ENCODE results near the gene RAB2B. TPM values are rescaled to one million over a fixed set of nuclear protein-coding genes. Genes with fewer than 3 reads are reported as not detected.

RAB2B gene
- total and polyA plus RNA-seq, 2 donors (not counting 1 experiment from before 2014, with no cell fraction given) = 27.8 to 31.7 TPM

DNA sequence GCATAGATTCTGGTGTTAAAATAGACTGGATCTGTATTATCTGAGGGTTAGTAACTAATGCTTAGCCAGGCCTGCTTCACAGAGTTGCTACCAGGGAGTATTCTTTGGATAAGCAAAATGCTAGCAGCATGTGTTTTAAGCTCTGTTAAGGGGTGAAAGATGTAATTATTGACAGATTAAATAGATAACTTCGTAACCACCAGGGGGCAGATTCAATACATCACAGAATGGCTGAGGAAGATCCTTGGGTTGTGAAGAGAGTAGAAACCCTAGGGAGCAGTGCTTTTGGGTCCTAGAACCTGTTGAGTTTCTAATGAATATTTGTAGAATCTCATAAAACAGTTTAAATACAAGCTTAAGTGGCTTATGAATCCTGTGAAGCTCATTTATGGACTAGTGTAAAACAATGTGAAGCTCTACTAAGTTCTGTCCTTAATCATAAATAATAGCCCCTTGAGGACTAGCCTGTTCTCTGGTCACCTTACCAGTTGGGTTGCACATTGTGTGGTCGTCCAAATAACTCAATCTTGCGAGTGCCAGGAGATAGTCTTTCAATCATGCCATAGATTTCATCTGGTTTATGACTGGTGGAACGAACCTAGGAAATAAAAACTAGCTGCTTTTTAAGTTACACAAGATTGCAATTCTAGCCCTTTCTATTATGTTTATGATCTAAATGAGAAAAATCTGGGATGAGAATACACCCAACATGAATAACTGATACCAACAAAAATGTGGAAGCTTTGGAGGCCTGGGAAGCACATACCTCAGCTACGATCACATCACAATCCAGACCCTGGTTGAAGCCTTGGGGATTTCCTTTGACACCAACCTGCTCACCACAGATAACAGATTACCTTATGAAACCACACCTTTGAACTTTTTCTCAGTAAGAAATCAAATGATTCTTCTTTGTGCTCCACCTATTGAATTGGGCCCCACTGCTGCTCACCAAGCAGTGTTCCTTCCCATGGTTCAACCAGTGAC lies 22.1 kb upstream of the RAB2B start:
- DNase-seq (ENCODE audit: low read depth in 2 of 2) = peak; percentile 28 to 65
- H3K27ac ChIP-seq (ENCODE audit: insufficient read depth, low read length) = peak overlapping the region; percentile 32
- H3K79me2 ChIP-seq (ENCODE audit: control insufficient read depth, insufficient read depth, low read length) = peaks cover 6% of the 10 kb centered on the region
- no peak overlapping the region for H3K4me3 ChIP-seq (replicated peaks in 1 of 4; ENCODE audit: control extremely low read depth in 1 of 4, insufficient read depth in 1 of 4, low read depth in 3 of 4, low read length in 4 of 4)
- peaks cover 23% of the 10 kb centered on the region for H3K36me3 ChIP-seq (ENCODE audit: control insufficient read depth, insufficient read depth, low read length)
- no peak for TF ChIP-seq EZH2 (IDR thresholded peaks at IDR 0.05; ENCODE audit: low read length, missing control alignments)
- TF ChIP-seq, protein P1, sequence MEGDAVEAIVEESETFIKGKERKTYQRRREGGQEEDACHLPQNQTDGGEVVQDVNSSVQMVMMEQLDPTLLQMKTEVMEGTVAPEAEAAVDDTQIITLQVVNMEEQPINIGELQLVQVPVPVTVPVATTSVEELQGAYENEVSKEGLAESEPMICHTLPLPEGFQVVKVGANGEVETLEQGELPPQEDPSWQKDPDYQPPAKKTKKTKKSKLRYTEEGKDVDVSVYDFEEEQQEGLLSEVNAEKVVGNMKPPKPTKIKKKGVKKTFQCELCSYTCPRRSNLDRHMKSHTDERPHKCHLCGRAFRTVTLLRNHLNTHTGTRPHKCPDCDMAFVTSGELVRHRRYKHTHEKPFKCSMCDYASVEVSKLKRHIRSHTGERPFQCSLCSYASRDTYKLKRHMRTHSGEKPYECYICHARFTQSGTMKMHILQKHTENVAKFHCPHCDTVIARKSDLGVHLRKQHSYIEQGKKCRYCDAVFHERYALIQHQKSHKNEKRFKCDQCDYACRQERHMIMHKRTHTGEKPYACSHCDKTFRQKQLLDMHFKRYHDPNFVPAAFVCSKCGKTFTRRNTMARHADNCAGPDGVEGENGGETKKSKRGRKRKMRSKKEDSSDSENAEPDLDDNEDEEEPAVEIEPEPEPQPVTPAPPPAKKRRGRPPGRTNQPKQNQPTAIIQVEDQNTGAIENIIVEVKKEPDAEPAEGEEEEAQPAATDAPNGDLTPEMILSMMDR (conservative IDR thresholded peaks at IDR 0.05 in 1 of 2, IDR thresholded peaks at IDR 0.05 in 1 of 2; ENCODE audit: low read depth in 1 of 2, low read length in 2 of 2) = peak; percentile 41 to 57
- no peak overlapping the region for H3K9ac ChIP-seq (ENCODE audit: insufficient read depth, low read length)
- no peaks in the 10 kb centered on the region for H3K4me1 ChIP-seq (ENCODE audit: control insufficient read depth, extremely low read depth, insufficient read depth, low read length)
- no peak overlapping the region for H3K4me2 ChIP-seq (ENCODE audit: extremely low read depth, insufficient read depth, low read length)
- no peaks in the 10 kb centered on the region for H3K9me3 ChIP-seq (ENCODE audit: control insufficient read depth, insufficient read depth, low read depth, low read length)
- no peaks in the 10 kb centered on the region for H3K27me3 ChIP-seq (ENCODE audit: control insufficient read depth, insufficient read depth, low read length)
- H4K20me1 ChIP-seq (ENCODE audit: control insufficient read depth, extremely low read depth, insufficient read depth, low read length) = no peaks in the 10 kb centered on the region
- H2AFZ ChIP-seq (ENCODE audit: low read length) = no peak overlapping the region

DNA sequence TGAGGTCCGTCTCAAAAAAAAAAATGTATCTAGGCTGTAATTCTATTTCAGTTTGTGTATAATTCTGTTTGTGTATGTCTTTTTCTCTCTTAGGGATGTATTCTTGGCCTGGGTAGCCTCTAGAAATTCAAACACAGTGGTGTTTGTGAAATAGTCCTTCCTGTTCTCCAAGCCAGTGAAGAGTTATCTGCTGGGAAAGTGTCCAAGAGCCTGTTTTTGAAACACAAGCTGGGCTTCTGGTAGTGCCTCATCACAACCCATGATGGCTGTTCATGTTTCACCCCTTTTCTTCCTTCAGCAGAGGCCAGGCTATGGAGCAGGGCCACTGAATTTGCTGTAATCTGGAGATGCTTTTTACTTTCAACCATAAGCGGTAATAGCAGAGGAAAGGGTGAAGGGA lies 19.7 kb upstream of the RAB2B start:
- Histone ChIP-seq H3K79me2 (ENCODE audit: control insufficient read depth, insufficient read depth, low read length) (no peaks in the 10 kb centered on the region), H4K20me1 (ENCODE audit: control insufficient read depth, extremely low read depth, insufficient read depth, low read length) (no peaks in the 10 kb centered on the region), H3K36me3 (ENCODE audit: control insufficient read depth, insufficient read depth, low read length) (peaks cover 16% of the 10 kb centered on the region), H2AFZ (ENCODE audit: low read length) (no peak overlapping the region), H3K4me1 (ENCODE audit: control insufficient read depth, extremely low read depth, insufficient read depth, low read length) (no peaks in the 10 kb centered on the region), H3K4me2 (ENCODE audit: extremely low read depth, insufficient read depth, low read length) (no peak overlapping the region), H3K27ac (ENCODE audit: insufficient read depth, low read length) (no peak overlapping the region), H3K27me3 (ENCODE audit: control insufficient read depth, insufficient read depth, low read length) (no peaks in the 10 kb centered on the region), H3K9ac (ENCODE audit: insufficient read depth, low read length) (no peak overlapping the region), H3K9me3 (ENCODE audit: control insufficient read depth, insufficient read depth, low read depth, low read length) (no peaks in the 10 kb centered on the region), H3K4me3 (replicated peaks in 1 of 4; ENCODE audit: control extremely low read depth in 1 of 4, insufficient read depth in 1 of 4, low read depth in 3 of 4, low read length in 4 of 4) (no peak overlapping the region)
- DNase-seq (ENCODE audit: low read depth in 2 of 2) = peak in 1 of 2 donors; percentile 71
- TF ChIP-seq EZH2 (IDR thresholded peaks at IDR 0.05; ENCODE audit: low read length, missing control alignments) = no peak
- TF ChIP-seq, protein P1 (conservative IDR thresholded peaks at IDR 0.05 in 1 of 2, IDR thresholded peaks at IDR 0.05 in 1 of 2; ENCODE audit: low read depth in 1 of 2, low read length in 2 of 2) = no peak

DNA sequence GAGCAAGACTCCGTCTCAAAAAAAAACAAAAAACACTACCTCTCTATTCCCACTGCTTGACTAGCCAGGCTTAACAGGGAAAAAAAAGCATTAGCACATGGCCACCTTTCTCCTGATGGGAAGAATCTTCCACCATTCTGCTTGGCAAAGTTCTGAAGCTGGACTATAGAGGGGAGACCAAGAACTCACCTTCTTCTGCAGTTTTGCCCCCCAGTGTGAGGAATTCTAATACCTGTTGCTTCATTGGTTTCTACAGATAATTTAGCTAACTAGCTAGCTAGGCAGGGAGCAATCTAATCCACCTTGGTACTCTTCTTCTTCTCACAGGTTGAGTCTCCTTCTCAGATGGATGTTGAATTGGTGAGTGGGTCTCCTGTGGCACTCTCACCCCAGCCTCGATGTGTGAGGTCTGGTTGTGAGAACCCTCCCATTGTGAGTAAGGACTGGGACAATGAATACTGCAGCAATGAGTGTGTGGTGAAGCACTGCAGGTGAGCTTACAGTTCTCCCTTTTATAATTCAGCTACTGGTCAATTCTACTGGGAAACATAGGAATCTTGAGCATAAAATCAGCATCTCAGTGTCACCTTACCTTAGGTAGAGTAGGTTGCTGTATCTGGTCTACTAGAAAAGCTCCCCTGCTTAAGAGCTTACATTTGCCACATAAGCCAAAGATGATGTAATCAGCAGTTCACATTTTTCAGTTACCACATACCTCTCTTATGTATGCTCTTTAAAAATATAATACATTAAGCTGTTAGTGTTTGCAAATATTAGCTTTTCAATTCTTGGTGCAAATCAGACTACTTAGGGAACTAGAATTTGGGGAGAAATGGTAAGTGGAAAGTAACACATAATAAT lies 18.4 kb upstream of the RAB2B start:
- H3K36me3 ChIP-seq (ENCODE audit: control insufficient read depth, insufficient read depth, low read length) = peaks cover 16% of the 10 kb centered on the region

More for the DNA sequence above, 18.4 kb upstream of the RAB2B start:
- Histone ChIP-seq H3K4me1 (ENCODE audit: control insufficient read depth, extremely low read depth, insufficient read depth, low read length) (no peaks in the 10 kb centered on the region), H3K9me3 (ENCODE audit: control insufficient read depth, insufficient read depth, low read depth, low read length) (no peaks in the 10 kb centered on the region), H3K27ac (ENCODE audit: insufficient read depth, low read length) (no peak overlapping the region), H2AFZ (ENCODE audit: low read length) (no peak overlapping the region), H4K20me1 (ENCODE audit: control insufficient read depth, extremely low read depth, insufficient read depth, low read length) (no peaks in the 10 kb centered on the region), H3K27me3 (ENCODE audit: control insufficient read depth, insufficient read depth, low read length) (no peaks in the 10 kb centered on the region), H3K79me2 (ENCODE audit: control insufficient read depth, insufficient read depth, low read length) (no peaks in the 10 kb centered on the region), H3K4me2 (ENCODE audit: extremely low read depth, insufficient read depth, low read length) (no peak overlapping the region), H3K9ac (ENCODE audit: insufficient read depth, low read length) (no peak overlapping the region), H3K4me3 (replicated peaks in 1 of 4; ENCODE audit: control extremely low read depth in 1 of 4, insufficient read depth in 1 of 4, low read depth in 3 of 4, low read length in 4 of 4) (no peak overlapping the region)
- no peak for TF ChIP-seq EZH2 (IDR thresholded peaks at IDR 0.05; ENCODE audit: low read length, missing control alignments)
- TF ChIP-seq, protein P1 (conservative IDR thresholded peaks at IDR 0.05 in 1 of 2, IDR thresholded peaks at IDR 0.05 in 1 of 2; ENCODE audit: low read depth in 1 of 2, low read length in 2 of 2) = no peak
- DNase-seq (ENCODE audit: low read depth in 2 of 2) = peak; percentile 58 to 59

Measured in fibroblast of lung (primary cell).